ENCODE results near the gene CNTNAP2. TPM values are rescaled to one million over a fixed set of nuclear protein-coding genes. Genes with fewer than 3 reads are reported as not detected.
A peak's percentile ranks its signal among the peaks of the same experiment; 100 is the strongest.

The CNTNAP2 gene
- total and polyA plus RNA-seq, 9 of the 15 experiments (the other 6 are each of a cell fraction or from before 2014, with no cell fraction given): 0.04 to 0.62 (median 0.09) TPM; not detected in 4

- TF ChIP-seq SIN3B (IDR thresholded peaks at IDR 0.05; ENCODE audit: low read depth) (no peak), PREB (CRISPR knock-in tag; IDR thresholded peaks at IDR 0.05) (no peak), CEBPB (tag; IDR thresholded peaks at IDR 0.05) (peak; percentile 57), SAFB (IDR thresholded peaks at IDR 0.05; ENCODE audit: borderline replicate concordance, low read depth, low read length) (no peak), TEAD2 (tag; IDR thresholded peaks at IDR 0.05) (no peak), KAT8 (IDR thresholded peaks at IDR 0.05; ENCODE audit: low read depth) (no peak), SAFB2 (IDR thresholded peaks at IDR 0.05; ENCODE audit: borderline replicate concordance, low read depth, low read length, severe bottlenecking) (no peak), IFI16 (CRISPR knock-in tag; IDR thresholded peaks at IDR 0.05) (no peak), REST (IDR thresholded peaks at IDR 0.05; ENCODE audit: borderline replicate concordance) (no peak), REST (CRISPR knock-in tag; IDR thresholded peaks at IDR 0.05; ENCODE audit: low read depth) (no peak)
- Histone ChIP-seq H3K4me2 (ENCODE audit: insufficient read depth, low read length) (no peak overlapping the region), H3K36me3 (ENCODE audit: control insufficient read depth, insufficient read depth, low read length) (no peaks in the 10 kb centered on the region), H2AFZ (ENCODE audit: low read depth, low read length) (no peak overlapping the region), H3K9me3 (replicated peaks; ENCODE audit: control insufficient read depth, insufficient read depth, low read depth, low read length) (no peaks in the 10 kb centered on the region), H3K4me3 (no peak overlapping the region), H3K9ac (ENCODE audit: insufficient read depth in 1 of 2, low read depth in 2 of 2, low read length in 2 of 2) (no peak overlapping the region), H3K27ac (ENCODE audit: extremely low read depth, low read depth, low read length) (no peak overlapping the region), H3K27me3 (ENCODE audit: control insufficient read depth in 2 of 2, insufficient read depth in 2 of 2, low read length in 2 of 2) (no peaks in the 10 kb centered on the region), H3K79me2 (ENCODE audit: control insufficient read depth, insufficient read depth, low read length) (no peaks in the 10 kb centered on the region), H3K4me1 (replicated peaks in 1 of 2; ENCODE audit: control insufficient read depth in 2 of 2, insufficient read depth in 2 of 2, low read length in 2 of 2) (no peaks in the 10 kb centered on the region), H4K20me1 (replicated peaks; ENCODE audit: control insufficient read depth, insufficient read depth, low read length) (no peaks in the 10 kb centered on the region), H3K9me1 (ENCODE audit: control insufficient read depth, insufficient read depth, low read length) (no peaks in the 10 kb centered on the region)
- ATAC-seq (no peak), DNase-seq (ENCODE audit: extremely low read depth in 1 of 4, low spot score in 3 of 4) (no peak), FAIRE-seq (no peak)
- ChIA-PET POLR2A (no interaction called here), CTCF (ENCODE audit: low intra/inter-chr PET ratio) (no interaction called here)
- WGBS (ENCODE audit: insufficient coverage, low coverage, missing lambda C conversion rate): under 1% methylated on average over 9 of the region's 9 CpGs
- intact Hi-C loops (cut with micrococcal nuclease): no loop called here
- in situ Hi-C loops (cut with MboI): no loop called here
- no TSS peak for BruUV-seq (replicated peaks)
These were observed 1977.0 kb downstream of the CNTNAP2 start for GRCh38 chr7:148093375-148094166.
